H1 (cell line): ENCODE measurements around the gene BRMS1. TPM values are rescaled to one million over a fixed set of nuclear protein-coding genes. Genes with fewer than 3 reads are reported as not detected.

Experiments
- JUN ChIP-seq: IDR thresholded peaks from 2 replicates; pipeline ENCODE4 v1.6.1; 2011; ENCODE audit warnings: low read depth, mild to moderate bottlenecking, improper control_type of control experiment, low read length
- JUND ChIP-seq: IDR thresholded peaks from 2 replicates; pipeline ENCODE4 v1.6.1; 2011; ENCODE audit warnings: mild to moderate bottlenecking, improper control_type of control experiment, low read length
- polyA plus RNA-seq, 7 experiments: library from polyadenylated mRNA; depleted of rRNA in 3 of 7; stranded (reverse) in 5 of 7; unstranded in 2 of 7; fragments of >200 nt in 5 of 7; fragments of 200-250 nt in 2 of 7; gene quantifications; 1 replicate in 5 of 7; 2 replicates in 1 of 7; 4 replicates in 1 of 7; pipeline versions ENCODE4 v1.2.1 to v1.2.3, GENCODE V29; 2011 to 2013; ENCODE audit warnings: missing spikeins in 2 of 7, mixed read lengths in 2 of 7
- total RNA-seq: library from RNA; stranded (reverse); fragmentation: NEBNext Ultra II Directional; extraction: Animal tissue kit (Norgen Biotek cat#: 25700); gene quantifications from 2 replicates; pipeline ENCODE4 v1.2.1, GENCODE V29; 2021

Gene BRMS1
- total and polyA plus RNA-seq, 2 of the 8 experiments (the other 6 are each of a cell fraction or from before 2014, with no cell fraction given), result 39.2 to 46.1 TPM

GRCh38 chr11:66373265-66373664 is 28.4 kb upstream of the BRMS1 start (continued):
- TF ChIP-seq JUND, result no peak
- no peak for TF ChIP-seq JUN
